ENCODE measurements around the gene PSMG4. TPM values are rescaled to one million over a fixed set of nuclear protein-coding genes. Genes with fewer than 3 reads are reported as not detected.

The PSMG4 gene
- total RNA-seq, 5 donors from 2014 or later (not counting 1 experiment from before 2014, with no cell fraction given) = 18.8 to 42.6 (median 33.6) TPM

- no peak overlapping the region for H3K4me3 ChIP-seq (ENCODE audit: control insufficient read depth in 1 of 2, extremely low read depth in 1 of 2, low read length in 1 of 2)
- DNase-seq = no peak
- WGBS (ENCODE audit: insufficient coverage) = no CpG with 5 or more reads among the region's 9 CpGs
- no peaks in the 10 kb centered on the region for H3K9me3 ChIP-seq
- Mint-ChIP-seq H3K36me3 (peaks cover 5% of the 10 kb centered on the region), H3K4me1 (no peaks in the 10 kb centered on the region), H3K27me3 (no peaks in the 10 kb centered on the region), H3K9me3 (no peaks in the 10 kb centered on the region), H3K27ac (no peak overlapping the region), H3K4me3 (no peak overlapping the region)
- H3K27ac ChIP-seq (ENCODE audit: low read length) = no peak overlapping the region
- H3K36me3 ChIP-seq (ENCODE audit: control insufficient read depth in 2 of 2, extremely low read depth in 1 of 2, insufficient read depth in 1 of 2, low read length in 1 of 2) = peaks cover 4 to 11% of the 10 kb centered on the region in 2 donors
- H3K4me1 ChIP-seq (ENCODE audit: control insufficient read depth in 1 of 2, extremely low read depth in 1 of 2, insufficient read depth in 2 of 2, low read length in 2 of 2) = no peaks in the 10 kb centered on the region
- H3K27me3 ChIP-seq (replicated peaks in 1 of 2; ENCODE audit: control insufficient read depth in 2 of 2, extremely low read depth in 1 of 2, insufficient read depth in 2 of 2, low read length in 1 of 2) = peaks cover 0 to 3% of the 10 kb centered on the region in 2 experiments
- no peak for ATAC-seq (replicated peaks in 1 of 4)
- ChIA-PET CTCF (no interaction called here), POLR2A (interaction anchor here in 1 of 2 donors (0.7 kb wide), 1 partner anchor 833 kb away, joined by 4 read pairs; no protein-coding TSS in a partner anchor)
Measured at GRCh38 chr6:3287308-3287707, 28.6 kb downstream of the PSMG4 start.

GRCh38 chr6:3287976-3288707 lies 29.4 kb downstream of the PSMG4 start:
- ChIA-PET CTCF (interaction anchor here in 1 of 2 donors (0.6 kb wide), 1 partner anchor 442 kb away, joined by 4 read pairs; no protein-coding TSS in a partner anchor), POLR2A (interaction anchor here in 1 of 2 donors (0.7 kb wide), 1 partner anchor 832 kb away, joined by 4 read pairs; no protein-coding TSS in a partner anchor)
- Histone ChIP-seq H3K4me3 (ENCODE audit: control insufficient read depth in 1 of 2, extremely low read depth in 1 of 2, low read length in 1 of 2) (no peak overlapping the region), H3K4me1 (ENCODE audit: control insufficient read depth in 1 of 2, extremely low read depth in 1 of 2, insufficient read depth in 2 of 2, low read length in 2 of 2) (no peaks in the 10 kb centered on the region), H3K9me3 (no peaks in the 10 kb centered on the region), H3K36me3 (ENCODE audit: control insufficient read depth in 2 of 2, extremely low read depth in 1 of 2, insufficient read depth in 1 of 2, low read length in 1 of 2) (peaks cover 0 to 4% of the 10 kb centered on the region in 2 donors), H3K27ac (ENCODE audit: low read length) (no peak overlapping the region), H3K27me3 (replicated peaks in 1 of 2; ENCODE audit: control insufficient read depth in 2 of 2, extremely low read depth in 1 of 2, insufficient read depth in 2 of 2, low read length in 1 of 2) (peaks cover 0 to 3% of the 10 kb centered on the region in 2 experiments)
- H3K27me3 Mint-ChIP-seq = no peaks in the 10 kb centered on the region
- DNase-seq (no peak), ATAC-seq (replicated peaks in 1 of 4) (no peak)
- H3K9me3 Mint-ChIP-seq = no peaks in the 10 kb centered on the region
- no peaks in the 10 kb centered on the region for H3K4me1 Mint-ChIP-seq
- no peak overlapping the region for H3K4me3 Mint-ChIP-seq
- H3K36me3 Mint-ChIP-seq = peaks cover 3% of the 10 kb centered on the region
- whole genome bisulfite sequencing (ENCODE audit: insufficient coverage) = 85% methylated on average over 16 of the region's 17 CpGs
- H3K27ac Mint-ChIP-seq = peak overlapping the region in 1 of 2 donors; percentile 23

- Histone ChIP-seq H3K9me3 (no peaks in the 10 kb centered on the region), H3K27ac (ENCODE audit: low read length) (no peak overlapping the region), H3K27me3 (replicated peaks in 1 of 2; ENCODE audit: control insufficient read depth in 2 of 2, extremely low read depth in 1 of 2, insufficient read depth in 2 of 2, low read length in 1 of 2) (peaks cover 0 to 6% of the 10 kb centered on the region in 2 experiments), H3K36me3 (ENCODE audit: control insufficient read depth in 2 of 2, extremely low read depth in 1 of 2, insufficient read depth in 1 of 2, low read length in 1 of 2) (peaks cover 0 to 3% of the 10 kb centered on the region in 2 donors), H3K4me3 (ENCODE audit: control insufficient read depth in 1 of 2, extremely low read depth in 1 of 2, low read length in 1 of 2) (no peak overlapping the region), H3K4me1 (ENCODE audit: control insufficient read depth in 1 of 2, extremely low read depth in 1 of 2, insufficient read depth in 2 of 2, low read length in 2 of 2) (no peaks in the 10 kb centered on the region)
- no peaks in the 10 kb centered on the region for H3K36me3 Mint-ChIP-seq
- H3K4me3 Mint-ChIP-seq = no peak overlapping the region
- DNase-seq (peak in 1 of 35 experiments; percentile 1), ATAC-seq (replicated peaks in 1 of 4) (no peak)
- no peak overlapping the region for H3K27ac Mint-ChIP-seq
- H3K9me3 Mint-ChIP-seq = no peaks in the 10 kb centered on the region
- 84% methylated on average over 15 of the region's 21 CpGs for WGBS (ENCODE audit: insufficient coverage)
- POLR2A ChIA-PET = interaction anchor here in 1 of 2 donors (0.6 kb wide), 1 partner anchor 15 kb away, joined by 5 read pairs; no protein-coding TSS in a partner anchor
- CTCF ChIA-PET = interaction anchor here (0.6 kb wide), 3 partner anchors 27 to 441 kb away, joined by 3 to 6 read pairs (median 4); no protein-coding TSS in a partner anchor
- no peaks in the 10 kb centered on the region for H3K27me3 Mint-ChIP-seq
- H3K4me1 Mint-ChIP-seq = no peaks in the 10 kb centered on the region
Measured at GRCh38 chr6:3288711-3289663, 30.2 kb downstream of the PSMG4 start.

GRCh38 chr6:3289664-3290055 lies 30.9 kb downstream of the PSMG4 start:
- 79% methylated on average over 7 of the region's 7 CpGs for WGBS (ENCODE audit: insufficient coverage)
- Histone ChIP-seq H3K27me3 (replicated peaks in 1 of 2; ENCODE audit: control insufficient read depth in 2 of 2, extremely low read depth in 1 of 2, insufficient read depth in 2 of 2, low read length in 1 of 2) (peaks cover 0 to 6% of the 10 kb centered on the region in 2 experiments), H3K36me3 (ENCODE audit: control insufficient read depth in 2 of 2, extremely low read depth in 1 of 2, insufficient read depth in 1 of 2, low read length in 1 of 2) (peaks cover 0 to 3% of the 10 kb centered on the region in 2 donors), H3K9me3 (no peaks in the 10 kb centered on the region), H3K4me1 (ENCODE audit: control insufficient read depth in 1 of 2, extremely low read depth in 1 of 2, insufficient read depth in 2 of 2, low read length in 2 of 2) (no peaks in the 10 kb centered on the region), H3K4me3 (ENCODE audit: control insufficient read depth in 1 of 2, extremely low read depth in 1 of 2, low read length in 1 of 2) (no peak overlapping the region), H3K27ac (ENCODE audit: low read length) (no peak overlapping the region)
- Mint-ChIP-seq H3K9me3 (no peaks in the 10 kb centered on the region), H3K4me3 (no peak overlapping the region), H3K27me3 (no peaks in the 10 kb centered on the region), H3K4me1 (no peaks in the 10 kb centered on the region), H3K36me3 (no peaks in the 10 kb centered on the region), H3K27ac (no peak overlapping the region)
- ChIA-PET CTCF (interaction anchor here in 1 of 2 donors (0.6 kb wide), 2 partner anchors 27 to 133 kb away, joined by 3 to 6 read pairs; no protein-coding TSS in a partner anchor), POLR2A (interaction anchor here in 1 of 2 donors (0.6 kb wide), 1 partner anchor 14 kb away, joined by 5 read pairs; no protein-coding TSS in a partner anchor)
- ATAC-seq (replicated peaks in 1 of 4) (no peak), DNase-seq (no peak)

GRCh38 chr6:3290149-3290930 lies 31.6 kb downstream of the PSMG4 start:
- Histone ChIP-seq H3K9me3 (no peaks in the 10 kb centered on the region), H3K4me1 (ENCODE audit: control insufficient read depth in 1 of 2, extremely low read depth in 1 of 2, insufficient read depth in 2 of 2, low read length in 2 of 2) (no peaks in the 10 kb centered on the region), H3K4me3 (ENCODE audit: control insufficient read depth in 1 of 2, extremely low read depth in 1 of 2, low read length in 1 of 2) (no peak overlapping the region), H3K27ac (ENCODE audit: low read length) (no peak overlapping the region), H3K27me3 (replicated peaks in 1 of 2; ENCODE audit: control insufficient read depth in 2 of 2, extremely low read depth in 1 of 2, insufficient read depth in 2 of 2, low read length in 1 of 2) (peaks cover 0 to 13% of the 10 kb centered on the region in 2 experiments), H3K36me3 (ENCODE audit: control insufficient read depth in 2 of 2, extremely low read depth in 1 of 2, insufficient read depth in 1 of 2, low read length in 1 of 2) (peaks cover 0 to 1% of the 10 kb centered on the region in 2 donors)
- ATAC-seq (replicated peaks in 1 of 4) (no peak), DNase-seq (no peak)
- Mint-ChIP-seq H3K4me3 (no peak overlapping the region), H3K9me3 (no peaks in the 10 kb centered on the region), H3K36me3 (no peaks in the 10 kb centered on the region), H3K4me1 (no peaks in the 10 kb centered on the region), H3K27me3 (no peaks in the 10 kb centered on the region), H3K27ac (no peak overlapping the region)
- CTCF ChIA-PET = no interaction called here
- WGBS (ENCODE audit: insufficient coverage) = 83% methylated on average over 9 of the region's 15 CpGs
- POLR2A ChIA-PET = no interaction called here
